GM13976 (cell line): ENCODE results near the gene POGLUT2.

Source experiments
- DNase-seq: peaks from one replicate; pipeline ENCODE4 v3.0.0; 2012; ENCODE audit warnings: low spot score
- in situ Hi-C: fragments of 300-500 bp; cut with MboI; formaldehyde crosslinking; loops from one replicate; pipeline ENCODE4 v1.12.0; 2022; ENCODE audit warnings: low sequenced_read_pairs, mixed read lengths, inconsistent platforms; ENCODE audit not compliant: unreplicated experiment
- TF ChIP-seq, protein P1 (sequence below): IDR thresholded peaks from 2 replicates; pipeline ENCODE4 v1.5.1; 2012; ENCODE audit warnings: borderline replicate concordance, mild to moderate bottlenecking; ENCODE audit not compliant: insufficient read depth; ENCODE audit errors: extremely low read depth, missing control alignments, control extremely low read depth

Gene POGLUT2

DNA sequence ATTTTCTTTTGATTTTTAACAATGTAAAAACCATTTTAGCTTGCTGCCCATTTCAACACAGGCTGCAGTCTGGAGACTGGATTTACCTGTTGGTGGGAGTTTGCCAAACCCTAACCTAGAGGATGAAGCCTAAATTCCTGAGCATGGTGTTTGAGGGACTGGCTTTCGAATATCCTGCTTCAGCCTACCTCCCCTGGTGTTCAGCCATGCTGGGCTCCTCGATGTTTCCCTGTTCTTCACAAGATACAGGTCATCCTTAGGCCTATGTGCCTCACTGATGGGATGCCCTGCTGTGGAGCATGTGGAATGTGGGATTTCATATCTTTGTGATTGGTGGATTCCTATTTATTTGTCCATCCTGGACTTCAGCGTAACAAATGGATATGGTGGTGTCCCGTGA lies 26.6 kb upstream of the POGLUT2 start:
- in situ Hi-C loops = no loop called here
- TF ChIP-seq, protein P1, sequence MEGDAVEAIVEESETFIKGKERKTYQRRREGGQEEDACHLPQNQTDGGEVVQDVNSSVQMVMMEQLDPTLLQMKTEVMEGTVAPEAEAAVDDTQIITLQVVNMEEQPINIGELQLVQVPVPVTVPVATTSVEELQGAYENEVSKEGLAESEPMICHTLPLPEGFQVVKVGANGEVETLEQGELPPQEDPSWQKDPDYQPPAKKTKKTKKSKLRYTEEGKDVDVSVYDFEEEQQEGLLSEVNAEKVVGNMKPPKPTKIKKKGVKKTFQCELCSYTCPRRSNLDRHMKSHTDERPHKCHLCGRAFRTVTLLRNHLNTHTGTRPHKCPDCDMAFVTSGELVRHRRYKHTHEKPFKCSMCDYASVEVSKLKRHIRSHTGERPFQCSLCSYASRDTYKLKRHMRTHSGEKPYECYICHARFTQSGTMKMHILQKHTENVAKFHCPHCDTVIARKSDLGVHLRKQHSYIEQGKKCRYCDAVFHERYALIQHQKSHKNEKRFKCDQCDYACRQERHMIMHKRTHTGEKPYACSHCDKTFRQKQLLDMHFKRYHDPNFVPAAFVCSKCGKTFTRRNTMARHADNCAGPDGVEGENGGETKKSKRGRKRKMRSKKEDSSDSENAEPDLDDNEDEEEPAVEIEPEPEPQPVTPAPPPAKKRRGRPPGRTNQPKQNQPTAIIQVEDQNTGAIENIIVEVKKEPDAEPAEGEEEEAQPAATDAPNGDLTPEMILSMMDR = no peak
- no peak for DNase-seq

GRCh38 chr13:102817907-102818306 lies 19.1 kb upstream of the POGLUT2 start:
- DNase-seq = no peak
- in situ Hi-C loops = no loop called here
- TF ChIP-seq, protein P1 = no peak

DNA sequence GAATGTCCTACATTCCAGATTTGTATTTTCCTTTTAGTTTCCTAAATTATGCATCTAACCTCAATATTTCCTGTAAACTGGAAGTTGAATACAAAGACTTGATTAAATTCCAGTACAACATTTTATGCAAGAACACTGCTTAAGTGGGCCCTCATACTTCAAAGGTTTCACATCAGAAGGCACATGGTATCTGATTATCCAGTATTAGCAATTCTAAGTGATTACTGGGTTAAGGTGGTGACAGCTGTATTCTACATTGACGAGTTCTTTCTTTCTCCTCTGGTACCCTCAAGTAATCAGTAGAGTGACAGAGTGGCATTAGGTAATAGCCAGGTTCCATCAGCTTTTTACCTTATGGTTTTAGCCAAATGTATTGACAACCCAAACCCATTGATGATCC lies 18.5 kb upstream of the POGLUT2 start:
- in situ Hi-C loops = no loop called here
- TF ChIP-seq, protein P1 = no peak
- DNase-seq = no peak

GRCh38 chr13:102816708-102817107 lies 17.9 kb upstream of the POGLUT2 start:
- TF ChIP-seq, protein P1 = no peak
- DNase-seq = no peak
- in situ Hi-C loops = no loop called here

- no peak for DNase-seq
- TF ChIP-seq, protein P1 = no peak
- in situ Hi-C loops = no loop called here
Observed at GRCh38 chr13:102815788-102816187, 17.0 kb upstream of the POGLUT2 start.

DNA sequence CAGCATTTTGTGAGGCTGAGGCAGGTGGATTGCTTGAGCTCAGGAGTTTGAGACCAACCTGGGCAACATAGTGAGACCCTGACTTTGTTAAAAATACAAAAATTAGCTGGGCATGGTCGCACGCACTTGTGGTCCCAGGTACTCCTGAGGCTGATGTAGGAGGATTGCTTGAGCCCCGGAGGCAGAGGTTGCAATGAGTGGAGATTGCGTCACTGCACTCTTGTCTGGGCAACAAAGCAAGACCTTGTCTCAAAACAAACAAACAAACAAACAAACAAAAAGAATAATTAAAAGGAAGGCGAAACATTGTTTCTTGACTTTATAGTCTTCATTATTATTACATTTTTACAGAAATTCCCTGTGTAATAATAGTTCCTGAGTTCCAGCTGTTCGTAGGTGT lies 16.0 kb upstream of the POGLUT2 start:
- no peak for DNase-seq
- TF ChIP-seq, protein P1 = no peak
- in situ Hi-C loops = no loop called here
